GM19455 (cell line): ENCODE measurements around the gene ENPP1.
"Not testable (repeated sequence)": the region's sequence is repeated elsewhere in the genome, so short reads cannot be mapped to it uniquely, and the experiment has no call there.

Experiments
- ATAC-seq: cut with Tn5 transposase; IDR thresholded peaks from one replicate; pipeline ENCODE4 v1.9.1; 2021; ENCODE audit not compliant: unreplicated experiment

ENPP1 gene

GRCh38 chr6:131914234-131914633, 106.4 kb downstream of the ENPP1 start:
- no peak for ATAC-seq

- ATAC-seq, result peak; percentile 87
Observed at GRCh38 chr6:131914967-131915751, 107.3 kb downstream of the ENPP1 start.

- ATAC-seq, result not testable (repeated sequence)
Observed at GRCh38 chr6:131916091-131916796, 108.4 kb downstream of the ENPP1 start.

GRCh38 chr6:131916847-131917246, 109.0 kb downstream of the ENPP1 start:
- no peak for ATAC-seq

GRCh38 chr6:131917318-131917717, 109.5 kb downstream of the ENPP1 start:
- ATAC-seq, result no peak

- ATAC-seq, result no peak
Observed at GRCh38 chr6:131917763-131918649, 110.2 kb downstream of the ENPP1 start.

GRCh38 chr6:131918650-131919355, 111.0 kb downstream of the ENPP1 start:
- no peak for ATAC-seq

- no peak for ATAC-seq
Observed at GRCh38 chr6:131920656-131921055, 112.8 kb downstream of the ENPP1 start.

GRCh38 chr6:131923356-131923755, 115.5 kb downstream of the ENPP1 start:
- ATAC-seq, result peak; percentile 72

GRCh38 chr6:131924881-131925474, 117.2 kb downstream of the ENPP1 start:
- ATAC-seq, result no peak

GRCh38 chr6:131929264-131929663, 121.4 kb downstream of the ENPP1 start:
- no peak for ATAC-seq

GRCh38 chr6:131929976-131930375, 122.2 kb downstream of the ENPP1 start:
- no peak for ATAC-seq

- no peak for ATAC-seq
Observed at GRCh38 chr6:131931063-131931750, 123.4 kb downstream of the ENPP1 start.

GRCh38 chr6:131936156-131936555, 128.3 kb downstream of the ENPP1 start:
- no peak for ATAC-seq

GRCh38 chr6:131937226-131937625, 129.4 kb downstream of the ENPP1 start:
- ATAC-seq, result no peak

- no peak for ATAC-seq
Observed at GRCh38 chr6:131937703-131938631, 130.1 kb downstream of the ENPP1 start.
